ENCODE data around the gene FAM83F.

The FAM83F gene

GRCh38 chr22:40067639-40068038 lies 72.9 kb downstream of the FAM83F start:
- no peak for DNase-seq (ENCODE audit: low read depth)

GRCh38 chr22:40070701-40071100 lies 75.9 kb downstream of the FAM83F start:
- peak; percentile 12 for DNase-seq (ENCODE audit: low read depth)

- no peak for DNase-seq (ENCODE audit: low read depth)
Measured at GRCh38 chr22:40071720-40072119, 77.0 kb downstream of the FAM83F start.

GRCh38 chr22:40076702-40077645 lies 82.2 kb downstream of the FAM83F start:
- peak; percentile 30 for DNase-seq (ENCODE audit: low read depth)

GRCh38 chr22:40077646-40078016 lies 82.9 kb downstream of the FAM83F start:
- DNase-seq (ENCODE audit: low read depth), result no peak

GRCh38 chr22:40081662-40082061 lies 86.9 kb downstream of the FAM83F start:
- DNase-seq (ENCODE audit: low read depth), result no peak

- DNase-seq (ENCODE audit: low read depth), result no peak
Measured at GRCh38 chr22:40082184-40082583, 87.4 kb downstream of the FAM83F start.

GRCh38 chr22:40083794-40084193 lies 89.0 kb downstream of the FAM83F start:
- DNase-seq (ENCODE audit: low read depth), result no peak

GRCh38 chr22:40084246-40084645 lies 89.5 kb downstream of the FAM83F start:
- DNase-seq (ENCODE audit: low read depth), result no peak

GRCh38 chr22:40088818-40089217 lies 94.1 kb downstream of the FAM83F start:
- no peak for DNase-seq (ENCODE audit: low read depth)

Measured in ELR (cell line).